H1 (cell line): ENCODE measurements around the gene ASB4. TPM values are rescaled to one million over a fixed set of nuclear protein-coding genes. Genes with fewer than 3 reads are reported as not detected.

Experiments used
- CTCF ChIA-PET: fragments of 300-600 bp; sonication (Branson Sonifier 250); formaldehyde crosslinking; loops from one replicate; lab custom pipeline; 2021; ENCODE audit not compliant: partially characterized antibody; lab: Charles Lee
- POLR2A ChIA-PET: fragments of 300-600 bp; sonication (Branson Sonifier 250); formaldehyde crosslinking; loops from one replicate; lab custom pipeline; 2021; ENCODE audit warnings: inconsistent platforms; ENCODE audit not compliant: partially characterized antibody; lab: Charles Lee
- DNase-seq, 2 experiments: peaks; one replicate each; pipeline versions ENCODE4 v3.0.0 to v3.0.0-alpha.2; 2010 to 2022; ENCODE audit warnings: low spot score in 2 of 2, low read depth in 1 of 2, mixed read lengths in 1 of 2
- FAIRE-seq: peaks from 2 replicates; lab custom pipeline; 2011; peaks lifted over from hg19 to GRCh38; lab: Jason Lieb, UNC
- H2AFZ ChIP-seq: 2 replicates; pipeline ENCODE4 v1.8.1; 2012; ENCODE audit warnings: low read length, inconsistent platforms
- H2AK5ac ChIP-seq: 2 replicates; pipeline ENCODE4 v1.6.1; 2013; ENCODE audit warnings: low read depth, low read length
- H2BK120ac ChIP-seq: replicated peaks from 2 replicates; pipeline ENCODE3; 2013; ENCODE audit warnings: low read depth, low read length, inconsistent platforms
- H2BK12ac ChIP-seq: 2 replicates; pipeline ENCODE4 v1.6.1; 2013; ENCODE audit warnings: low read depth, low read length
- H2BK15ac ChIP-seq: 2 replicates; pipeline ENCODE4 v1.6.1; 2013; ENCODE audit warnings: low read length
- H2BK20ac ChIP-seq: 2 replicates; pipeline ENCODE4 v1.6.1; 2013; ENCODE audit warnings: low read length
- H2BK5ac ChIP-seq: 2 replicates; pipeline ENCODE4 v1.6.1; 2013; ENCODE audit warnings: low read depth, low read length
- H3K14ac ChIP-seq: 2 replicates; pipeline ENCODE4 v1.6.1; 2013; ENCODE audit warnings: inconsistent platforms; ENCODE audit not compliant: insufficient read length
- H3K18ac ChIP-seq: 2 replicates; pipeline ENCODE4 v1.6.1; 2013; ENCODE audit warnings: low read length; ENCODE audit errors: extremely low read depth
- H3K23ac ChIP-seq: 2 replicates; pipeline ENCODE4 v1.6.1; 2013; ENCODE audit warnings: inconsistent platforms; ENCODE audit not compliant: insufficient read length
- H3K23me2 ChIP-seq: 2 replicates; pipeline ENCODE4 v1.6.1; 2013; ENCODE audit warnings: low read depth, low read length
- H3K27ac ChIP-seq: 2 replicates; pipeline ENCODE4 v1.6.1; 2011; ENCODE audit warnings: low read depth, low read length, inconsistent platforms
- H3K27me3 ChIP-seq, 4 experiments: replicated peaks in 1 of 4; 1 replicate in 1 of 4; 2 replicates in 3 of 4; pipeline versions ENCODE4 v1.6.1 to v1.8.1; 2011 to 2013; ENCODE audit warnings: low read length in 3 of 4, mild to moderate bottlenecking in 3 of 4, inconsistent platforms in 2 of 4, mixed read lengths in 2 of 4, moderate library complexity in 1 of 4; ENCODE audit not compliant: control insufficient read depth in 3 of 4, insufficient read depth in 3 of 4; ENCODE audit errors: extremely low read depth in 1 of 4
- H3K36me3 ChIP-seq, 4 experiments: 2 replicates each; pipeline versions ENCODE4 v1.6.1 to v1.8.1; 2011 to 2013; ENCODE audit warnings: mild to moderate bottlenecking in 4 of 4, low read length in 3 of 4, moderate library complexity in 2 of 4, control low read depth in 1 of 4, inconsistent platforms in 1 of 4; ENCODE audit not compliant: insufficient read depth in 4 of 4, control insufficient read depth in 2 of 4
- H3K4ac ChIP-seq: replicated peaks from 2 replicates; pipeline ENCODE3; 2013; ENCODE audit warnings: low read length, low read depth, mixed read lengths, inconsistent platforms; ENCODE audit not compliant: insufficient read length
- H3K4me1 ChIP-seq, 4 experiments: replicated peaks in 1 of 4; 1 replicate in 1 of 4; 2 replicates in 3 of 4; pipeline versions ENCODE4 v1.6.1 to v1.8.1; 2011 to 2013; ENCODE audit warnings: low read length in 3 of 4, inconsistent platforms in 2 of 4, mixed read lengths in 1 of 4; ENCODE audit not compliant: insufficient read depth in 4 of 4, control insufficient read depth in 3 of 4
- H3K4me2 ChIP-seq, 2 experiments: 2 replicates each; pipeline versions ENCODE4 v1.6.1 to v1.8.1; 2011 to 2013; ENCODE audit warnings: low read depth in 2 of 2, low read length in 2 of 2, control low read depth in 1 of 2, inconsistent platforms in 1 of 2, mild to moderate bottlenecking in 1 of 2; ENCODE audit not compliant: insufficient read depth in 1 of 2
- H3K4me3 ChIP-seq, 4 experiments: fragments of 200-600, 300-600 bp in 1 of 4; sonication (generic), shearing (Covaris generic), sonication (Bioruptor Twin) in 1 of 4; 2 replicates each; pipeline versions ENCODE4 v1.5.1 to v1.8.1; 2011 to 2016; ENCODE audit warnings: low read length in 4 of 4, low read depth in 3 of 4, control low read depth in 2 of 4, inconsistent platforms in 2 of 4, mild to moderate bottlenecking in 2 of 4, mixed read lengths in 1 of 4, moderate library complexity in 1 of 4; ENCODE audit not compliant: insufficient read depth in 2 of 4; ENCODE audit errors: extremely low read depth in 1 of 4
- H3K56ac ChIP-seq: replicated peaks from 2 replicates; pipeline ENCODE3; 2013; ENCODE audit warnings: low read depth, mild to moderate bottlenecking, mixed read lengths, low read length, inconsistent platforms; ENCODE audit not compliant: insufficient read length
- H3K79me1 ChIP-seq: 2 replicates; pipeline ENCODE4 v1.6.1; 2013; ENCODE audit warnings: low read depth, low read length, control low read depth
- H3K79me2 ChIP-seq, 2 experiments: 2 replicates each; pipeline versions ENCODE4 v1.6.1 to v1.8.1; 2012 to 2013; ENCODE audit warnings: low read length in 2 of 2, mild to moderate bottlenecking in 2 of 2, inconsistent platforms in 1 of 2; ENCODE audit not compliant: insufficient read depth in 2 of 2, control insufficient read depth in 1 of 2
- H3K9ac ChIP-seq, 4 experiments: replicated peaks in 1 of 4; 1 replicate in 1 of 4; 2 replicates in 3 of 4; pipeline versions ENCODE4 v1.6.1 to v1.8.1; 2011 to 2013; ENCODE audit warnings: low read depth in 3 of 4, low read length in 3 of 4, control low read depth in 2 of 4, mild to moderate bottlenecking in 2 of 4, moderate library complexity in 2 of 4, inconsistent platforms in 1 of 4; ENCODE audit errors: extremely low read depth in 1 of 4
- H3K9me3 ChIP-seq, 2 experiments: 2 replicates each; pipeline versions ENCODE4 v1.6.1 to v1.8.1; 2012 to 2013; ENCODE audit warnings: mild to moderate bottlenecking in 2 of 2, moderate library complexity in 2 of 2, control low read depth in 1 of 2, inconsistent platforms in 1 of 2, low read depth in 1 of 2, low read length in 1 of 2, mixed read lengths in 1 of 2; ENCODE audit not compliant: insufficient read depth in 2 of 2
- H4K20me1 ChIP-seq, 2 experiments: replicated peaks in 1 of 2; 2 replicates each; pipeline versions ENCODE3 to v1.8.1; 2011 to 2013; ENCODE audit warnings: inconsistent platforms in 2 of 2, low read length in 2 of 2, mild to moderate bottlenecking in 1 of 2; ENCODE audit not compliant: insufficient read depth in 2 of 2, control insufficient read depth in 1 of 2
- H4K5ac ChIP-seq: 2 replicates; pipeline ENCODE4 v1.6.1; 2013; ENCODE audit warnings: low read length, low read depth, mixed read lengths, inconsistent platforms; ENCODE audit not compliant: insufficient read length
- H4K8ac ChIP-seq: 2 replicates; pipeline ENCODE4 v1.8.0; 2013; ENCODE audit warnings: mild to moderate bottlenecking, moderate library complexity, low read length, inconsistent platforms; ENCODE audit not compliant: insufficient read depth; ENCODE audit errors: extremely low read depth
- H4K91ac ChIP-seq: replicated peaks from 2 replicates; pipeline ENCODE3; 2013; ENCODE audit warnings: low read length, mixed read lengths, inconsistent platforms; ENCODE audit not compliant: insufficient read length
- POU5F1 ChIP-seq: IDR thresholded peaks from 2 replicates; pipeline ENCODE4 v1.6.1; 2011; ENCODE audit warnings: low read depth, mild to moderate bottlenecking, low read length, moderate library complexity
- WGBS, 2 experiments: shearing (Covaris generic) in 1 of 2; methylation state at CpG; one replicate each; pipeline versions ENCODE4 v1.1.6 to v1.1.7; 2013 to 2015; ENCODE audit warnings: low lambda C conversion rate in 2 of 2, mixed read lengths in 2 of 2, inconsistent platforms in 1 of 2, low coverage in 1 of 2, missing lambda C conversion rate in 1 of 2; ENCODE audit not compliant: insufficient replicate concordance in 2 of 2, insufficient coverage in 1 of 2, insufficient read length in 1 of 2; ENCODE audit errors: extremely low coverage in 1 of 2, missing lambda C conversion rate in 1 of 2; 5-methylcytosine and 5-hydroxymethylcytosine counted together
- polyA plus RNA-seq, 7 experiments: library from polyadenylated mRNA; depleted of rRNA in 3 of 7; stranded (reverse) in 5 of 7; unstranded in 2 of 7; fragments of >200 nt in 5 of 7; fragments of 200-250 nt in 2 of 7; gene quantifications; 1 replicate in 5 of 7; 2 replicates in 1 of 7; 4 replicates in 1 of 7; pipeline versions ENCODE4 v1.2.1 to v1.2.3, GENCODE V29; 2011 to 2013; ENCODE audit warnings: missing spikeins in 2 of 7, mixed read lengths in 2 of 7
- total RNA-seq: library from RNA; stranded (reverse); fragmentation: NEBNext Ultra II Directional; extraction: Animal tissue kit (Norgen Biotek cat#: 25700); gene quantifications from 2 replicates; pipeline ENCODE4 v1.2.1, GENCODE V29; 2021

The ASB4 gene
- total and polyA plus RNA-seq, 2 of the 8 experiments (the other 6 are each of a cell fraction or from before 2014, with no cell fraction given) = not detected

GRCh38 chr7:95545673-95546072 is 59.9 kb downstream of the ASB4 start:
- no peaks in the 10 kb centered on the region for H3K23me2 ChIP-seq
- no peaks in the 10 kb centered on the region for H3K79me1 ChIP-seq
- WGBS, 2 experiments = 94% methylated on average over 1 of the region's 1 CpG; no CpG with 5 or more reads in 1 of the 2 experiments
- no peak overlapping the region for H2BK12ac ChIP-seq
- H3K36me3 ChIP-seq = no peaks in the 10 kb centered on the region
- no peak for DNase-seq
- H3K9me3 ChIP-seq = no peaks in the 10 kb centered on the region
- no peak overlapping the region for H3K56ac ChIP-seq
- H3K9ac ChIP-seq = no peak overlapping the region
- H3K27me3 ChIP-seq = no peaks in the 10 kb centered on the region
- no peak overlapping the region for H2BK120ac ChIP-seq
- H3K4me2 ChIP-seq = no peak overlapping the region
- no peak overlapping the region for H2BK20ac ChIP-seq
- no peak overlapping the region for H4K8ac ChIP-seq
- no peak for TF ChIP-seq POU5F1
- TF ChIP-seq, all 59 proteins: peak for 0
- CTCF ChIA-PET = interaction anchor here (0.9 to 15.7 kb wide), 13 partner anchors 10 to 371 kb away, joined by 3 to 187 read pairs (median 7); no protein-coding TSS in a partner anchor
- Histone ChIP-seq H3K4me1 (no peaks in the 10 kb centered on the region), H3K4ac (no peak overlapping the region), H2BK15ac (no peak overlapping the region), H3K4me3 (no peak overlapping the region), H3K27ac (no peak overlapping the region), H3K14ac (no peak overlapping the region), H2AFZ (no peak overlapping the region), H4K20me1 (no peaks in the 10 kb centered on the region), H2AK5ac (no peak overlapping the region), H4K5ac (no peak overlapping the region), H3K23ac (no peak overlapping the region), H3K79me2 (no peaks in the 10 kb centered on the region), H2BK5ac (no peak overlapping the region), H4K91ac (no peak overlapping the region), H3K18ac (no peak overlapping the region)
- POLR2A ChIA-PET = no interaction called here
- no peak for FAIRE-seq
